A549 (cell line): ENCODE data around the gene KLHL1.

Source experiments
- CEBPB ChIP-seq, 2 experiments: fragments of >200 bp in 1 of 2; sonication (Bioruptor Twin) in 1 of 2; formaldehyde crosslinking in 1 of 2; IDR thresholded peaks; 2 replicates each; pipeline ENCODE4 v1.6.1; 2012 to 2016
- CHD4 ChIP-seq: fragments of 200-600 bp; sonication (generic); IDR thresholded peaks from 2 replicates; pipeline ENCODE4 v1.6.1; 2016; ENCODE audit warnings: antibody characterized with exemption, mild to moderate bottlenecking, borderline replicate concordance
- ELK1 ChIP-seq: fragments of 150-350 bp; IDR thresholded peaks from 2 replicates; pipeline ENCODE4 v1.6.1; 2014; ENCODE audit warnings: low read depth, mild to moderate bottlenecking, low read length
- GATA3 ChIP-seq: IDR thresholded peaks from 2 replicates; pipeline ENCODE4 v1.6.1; 2012; ENCODE audit warnings: borderline replicate concordance
- HDAC2 ChIP-seq: fragments of 200-600 bp; sonication (generic); IDR thresholded peaks from 2 replicates; pipeline ENCODE4 v1.6.1; 2016
- MAX ChIP-seq: IDR thresholded peaks from 2 replicates; pipeline ENCODE4 v1.6.1; 2012
- PHF8 ChIP-seq: fragments of 200-600 bp; sonication (generic); IDR thresholded peaks from 2 replicates; pipeline ENCODE4 v1.6.1; 2016; ENCODE audit warnings: low read depth, mild to moderate bottlenecking, antibody characterized with exemption, moderate library complexity, borderline replicate concordance
- POLR2A ChIP-seq: IDR thresholded peaks from 2 replicates; pipeline ENCODE4 v1.6.1; 2012; ENCODE audit warnings: mild to moderate bottlenecking, low read length
- RAD21 ChIP-seq, 2 experiments: fragments of >200 bp in 1 of 2; sonication (Bioruptor Twin) in 1 of 2; formaldehyde crosslinking in 1 of 2; IDR thresholded peaks in 1 of 2; conservative IDR thresholded peaks in 1 of 2; 2 replicates in 1 of 2; 3 replicates in 1 of 2; pipeline ENCODE4 v1.6.1; 2012 to 2018; ENCODE audit warnings: inconsistent platforms in 1 of 2
- TFCP2L1 ChIP-seq: fragments of 250-450 bp; sonication (Bioruptor Pico); IDR thresholded peaks from 2 replicates; pipeline ENCODE4 v1.5.0; 2021; ENCODE audit warnings: mild to moderate bottlenecking
- TF ChIP-seq, protein P1 (sequence below): fragments of 450-650 bp; IDR thresholded peaks from 2 replicates; pipeline ENCODE4 v1.6.1; 2014; ENCODE audit warnings: antibody characterized with exemption
- TF ChIP-seq, protein P2 (sequence below): fragments of >200 bp; sonication (Bioruptor Twin); formaldehyde crosslinking; IDR thresholded peaks from 3 replicates; pipeline ENCODE4 v1.5.1; 2016
- TF ChIP-seq, protein P3 (sequence below): fragments of 200-600 bp; sonication (generic); IDR thresholded peaks from 2 replicates; pipeline ENCODE4 v1.6.1; 2016; ENCODE audit warnings: antibody characterized with exemption, mild to moderate bottlenecking, moderate library complexity
- TF ChIP-seq, protein P4 (sequence below): fragments of >200 bp; sonication (Bioruptor Twin); formaldehyde crosslinking; IDR thresholded peaks from 2 replicates; pipeline ENCODE4 v1.6.1; 2016

- TF ChIP-seq RAD21 (conservative IDR thresholded peaks at IDR 0.05 in 1 of 2, IDR thresholded peaks at IDR 0.05 in 1 of 2) (no peak), ELK1 (no peak), HDAC2 (no peak), POLR2A (no peak), PHF8 (no peak), CHD4 (no peak), GATA3 (no peak), TFCP2L1 (no peak), MAX (no peak), CEBPB (IDR thresholded peaks at IDR 0.05) (no peak)
- TF ChIP-seq, protein P1, sequence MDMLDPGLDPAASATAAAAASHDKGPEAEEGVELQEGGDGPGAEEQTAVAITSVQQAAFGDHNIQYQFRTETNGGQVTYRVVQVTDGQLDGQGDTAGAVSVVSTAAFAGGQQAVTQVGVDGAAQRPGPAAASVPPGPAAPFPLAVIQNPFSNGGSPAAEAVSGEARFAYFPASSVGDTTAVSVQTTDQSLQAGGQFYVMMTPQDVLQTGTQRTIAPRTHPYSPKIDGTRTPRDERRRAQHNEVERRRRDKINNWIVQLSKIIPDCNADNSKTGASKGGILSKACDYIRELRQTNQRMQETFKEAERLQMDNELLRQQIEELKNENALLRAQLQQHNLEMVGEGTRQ = no peak
- TF ChIP-seq, protein P2, sequence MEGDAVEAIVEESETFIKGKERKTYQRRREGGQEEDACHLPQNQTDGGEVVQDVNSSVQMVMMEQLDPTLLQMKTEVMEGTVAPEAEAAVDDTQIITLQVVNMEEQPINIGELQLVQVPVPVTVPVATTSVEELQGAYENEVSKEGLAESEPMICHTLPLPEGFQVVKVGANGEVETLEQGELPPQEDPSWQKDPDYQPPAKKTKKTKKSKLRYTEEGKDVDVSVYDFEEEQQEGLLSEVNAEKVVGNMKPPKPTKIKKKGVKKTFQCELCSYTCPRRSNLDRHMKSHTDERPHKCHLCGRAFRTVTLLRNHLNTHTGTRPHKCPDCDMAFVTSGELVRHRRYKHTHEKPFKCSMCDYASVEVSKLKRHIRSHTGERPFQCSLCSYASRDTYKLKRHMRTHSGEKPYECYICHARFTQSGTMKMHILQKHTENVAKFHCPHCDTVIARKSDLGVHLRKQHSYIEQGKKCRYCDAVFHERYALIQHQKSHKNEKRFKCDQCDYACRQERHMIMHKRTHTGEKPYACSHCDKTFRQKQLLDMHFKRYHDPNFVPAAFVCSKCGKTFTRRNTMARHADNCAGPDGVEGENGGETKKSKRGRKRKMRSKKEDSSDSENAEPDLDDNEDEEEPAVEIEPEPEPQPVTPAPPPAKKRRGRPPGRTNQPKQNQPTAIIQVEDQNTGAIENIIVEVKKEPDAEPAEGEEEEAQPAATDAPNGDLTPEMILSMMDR = no peak
- TF ChIP-seq, protein P3, sequence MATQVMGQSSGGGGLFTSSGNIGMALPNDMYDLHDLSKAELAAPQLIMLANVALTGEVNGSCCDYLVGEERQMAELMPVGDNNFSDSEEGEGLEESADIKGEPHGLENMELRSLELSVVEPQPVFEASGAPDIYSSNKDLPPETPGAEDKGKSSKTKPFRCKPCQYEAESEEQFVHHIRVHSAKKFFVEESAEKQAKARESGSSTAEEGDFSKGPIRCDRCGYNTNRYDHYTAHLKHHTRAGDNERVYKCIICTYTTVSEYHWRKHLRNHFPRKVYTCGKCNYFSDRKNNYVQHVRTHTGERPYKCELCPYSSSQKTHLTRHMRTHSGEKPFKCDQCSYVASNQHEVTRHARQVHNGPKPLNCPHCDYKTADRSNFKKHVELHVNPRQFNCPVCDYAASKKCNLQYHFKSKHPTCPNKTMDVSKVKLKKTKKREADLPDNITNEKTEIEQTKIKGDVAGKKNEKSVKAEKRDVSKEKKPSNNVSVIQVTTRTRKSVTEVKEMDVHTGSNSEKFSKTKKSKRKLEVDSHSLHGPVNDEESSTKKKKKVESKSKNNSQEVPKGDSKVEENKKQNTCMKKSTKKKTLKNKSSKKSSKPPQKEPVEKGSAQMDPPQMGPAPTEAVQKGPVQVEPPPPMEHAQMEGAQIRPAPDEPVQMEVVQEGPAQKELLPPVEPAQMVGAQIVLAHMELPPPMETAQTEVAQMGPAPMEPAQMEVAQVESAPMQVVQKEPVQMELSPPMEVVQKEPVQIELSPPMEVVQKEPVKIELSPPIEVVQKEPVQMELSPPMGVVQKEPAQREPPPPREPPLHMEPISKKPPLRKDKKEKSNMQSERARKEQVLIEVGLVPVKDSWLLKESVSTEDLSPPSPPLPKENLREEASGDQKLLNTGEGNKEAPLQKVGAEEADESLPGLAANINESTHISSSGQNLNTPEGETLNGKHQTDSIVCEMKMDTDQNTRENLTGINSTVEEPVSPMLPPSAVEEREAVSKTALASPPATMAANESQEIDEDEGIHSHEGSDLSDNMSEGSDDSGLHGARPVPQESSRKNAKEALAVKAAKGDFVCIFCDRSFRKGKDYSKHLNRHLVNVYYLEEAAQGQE = no peak
- TF ChIP-seq, protein P4, sequence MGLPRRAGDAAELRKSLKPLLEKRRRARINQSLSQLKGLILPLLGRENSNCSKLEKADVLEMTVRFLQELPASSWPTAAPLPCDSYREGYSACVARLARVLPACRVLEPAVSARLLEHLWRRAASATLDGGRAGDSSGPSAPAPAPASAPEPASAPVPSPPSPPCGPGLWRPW = no peak
These were observed 53.7 kb downstream of the KLHL1 start for GRCh38 chr13:70054572-70054971.
